ENCODE measurements around the gene CCSER1. TPM values are rescaled to one million over a fixed set of nuclear protein-coding genes. Genes with fewer than 3 reads are reported as not detected.

CCSER1 gene
- total RNA-seq, 1 experiment from 2014 or later, result 4.1 TPM

DNA sequence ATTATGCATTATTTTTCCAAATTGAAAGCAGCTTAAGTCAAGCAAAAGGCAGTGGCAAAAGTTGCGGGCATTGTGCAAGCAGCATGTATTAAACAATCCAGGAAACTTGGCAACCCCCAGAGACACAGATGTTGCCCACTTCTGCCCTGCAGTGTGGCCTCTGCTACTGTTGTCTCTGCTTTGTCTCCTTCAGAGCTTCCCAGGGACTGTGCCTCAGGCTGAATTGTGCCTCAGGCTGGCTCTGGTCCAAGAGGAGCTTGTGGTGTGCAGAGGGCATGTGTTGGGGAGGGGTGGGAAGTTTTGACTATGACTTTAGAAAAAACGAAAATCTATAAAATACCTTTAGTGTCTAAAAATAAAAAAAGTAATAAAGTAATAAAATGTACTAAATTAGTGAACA, 201.4 kb downstream of the CCSER1 start:
- intact Hi-C loops (cut with micrococcal nuclease; ENCODE audit: unreplicated experiment), result no loop called here
- ChIA-PET POLR2A (no interaction called here), CTCF (no interaction called here)
- Mint-ChIP-seq H3K4me3 (ENCODE audit: unreplicated experiment) (no peak overlapping the region), H3K9me3 (ENCODE audit: unreplicated experiment) (no peaks in the 10 kb centered on the region), H3K27ac (ENCODE audit: unreplicated experiment) (no peak overlapping the region), H3K27me3 (ENCODE audit: insufficient read depth, unreplicated experiment) (no peaks in the 10 kb centered on the region), H3K4me1 (ENCODE audit: low read depth, unreplicated experiment) (no peaks in the 10 kb centered on the region), H3K36me3 (ENCODE audit: insufficient read depth, unreplicated experiment) (no peaks in the 10 kb centered on the region)
- Histone ChIP-seq H3K4me1 (no peaks in the 10 kb centered on the region), H3K36me3 (ENCODE audit: control insufficient read depth, insufficient read depth, low read length) (no peaks in the 10 kb centered on the region), H3K4me3 (ENCODE audit: low read depth, low read length) (no peak overlapping the region), H3K9me3 (no peaks in the 10 kb centered on the region), H3K27me3 (replicated peaks; ENCODE audit: control insufficient read depth, insufficient read depth, low read length) (no peaks in the 10 kb centered on the region)
- no peak for DNase-seq
- BruUV-seq (replicated peaks), result no TSS peak
- TF ChIP-seq, protein P1, sequence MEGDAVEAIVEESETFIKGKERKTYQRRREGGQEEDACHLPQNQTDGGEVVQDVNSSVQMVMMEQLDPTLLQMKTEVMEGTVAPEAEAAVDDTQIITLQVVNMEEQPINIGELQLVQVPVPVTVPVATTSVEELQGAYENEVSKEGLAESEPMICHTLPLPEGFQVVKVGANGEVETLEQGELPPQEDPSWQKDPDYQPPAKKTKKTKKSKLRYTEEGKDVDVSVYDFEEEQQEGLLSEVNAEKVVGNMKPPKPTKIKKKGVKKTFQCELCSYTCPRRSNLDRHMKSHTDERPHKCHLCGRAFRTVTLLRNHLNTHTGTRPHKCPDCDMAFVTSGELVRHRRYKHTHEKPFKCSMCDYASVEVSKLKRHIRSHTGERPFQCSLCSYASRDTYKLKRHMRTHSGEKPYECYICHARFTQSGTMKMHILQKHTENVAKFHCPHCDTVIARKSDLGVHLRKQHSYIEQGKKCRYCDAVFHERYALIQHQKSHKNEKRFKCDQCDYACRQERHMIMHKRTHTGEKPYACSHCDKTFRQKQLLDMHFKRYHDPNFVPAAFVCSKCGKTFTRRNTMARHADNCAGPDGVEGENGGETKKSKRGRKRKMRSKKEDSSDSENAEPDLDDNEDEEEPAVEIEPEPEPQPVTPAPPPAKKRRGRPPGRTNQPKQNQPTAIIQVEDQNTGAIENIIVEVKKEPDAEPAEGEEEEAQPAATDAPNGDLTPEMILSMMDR (IDR thresholded peaks at IDR 0.05; ENCODE audit: insufficient read depth in 1 of 2, low read depth in 1 of 2, low read length in 1 of 2, severe bottlenecking in 1 of 2, unreplicated experiment in 1 of 2), result no peak

- DNase-seq, result no peak
- Mint-ChIP-seq H3K27me3 (ENCODE audit: insufficient read depth, unreplicated experiment) (no peaks in the 10 kb centered on the region), H3K9me3 (ENCODE audit: unreplicated experiment) (no peaks in the 10 kb centered on the region), H3K4me3 (ENCODE audit: unreplicated experiment) (no peak overlapping the region), H3K4me1 (ENCODE audit: low read depth, unreplicated experiment) (no peaks in the 10 kb centered on the region), H3K36me3 (ENCODE audit: insufficient read depth, unreplicated experiment) (no peaks in the 10 kb centered on the region), H3K27ac (ENCODE audit: unreplicated experiment) (no peak overlapping the region)
- H3K4me3 ChIP-seq (ENCODE audit: low read depth, low read length), result no peak overlapping the region
- no peaks in the 10 kb centered on the region for H3K9me3 ChIP-seq
- H3K4me1 ChIP-seq, result no peaks in the 10 kb centered on the region
- no TSS peak for BruUV-seq (replicated peaks)
- no peaks in the 10 kb centered on the region for H3K36me3 ChIP-seq (ENCODE audit: control insufficient read depth, insufficient read depth, low read length)
- POLR2A ChIA-PET, result no interaction called here
- TF ChIP-seq, protein P1 (IDR thresholded peaks at IDR 0.05; ENCODE audit: insufficient read depth in 1 of 2, low read depth in 1 of 2, low read length in 1 of 2, severe bottlenecking in 1 of 2, unreplicated experiment in 1 of 2), result no peak
- CTCF ChIA-PET, result no interaction called here
- intact Hi-C loops (cut with micrococcal nuclease; ENCODE audit: unreplicated experiment), result no loop called here
- no peaks in the 10 kb centered on the region for H3K27me3 ChIP-seq (replicated peaks; ENCODE audit: control insufficient read depth, insufficient read depth, low read length)
These were observed 203.4 kb downstream of the CCSER1 start for GRCh38 chr4:90330546-90330945.

- intact Hi-C loops (cut with micrococcal nuclease; ENCODE audit: unreplicated experiment), result no loop called here
- Histone ChIP-seq H3K4me1 (no peaks in the 10 kb centered on the region), H3K27me3 (replicated peaks; ENCODE audit: control insufficient read depth, insufficient read depth, low read length) (no peaks in the 10 kb centered on the region), H3K4me3 (ENCODE audit: low read depth, low read length) (no peak overlapping the region), H3K36me3 (ENCODE audit: control insufficient read depth, insufficient read depth, low read length) (no peaks in the 10 kb centered on the region), H3K9me3 (no peaks in the 10 kb centered on the region)
- ChIA-PET CTCF (no interaction called here), POLR2A (no interaction called here)
- TF ChIP-seq, protein P1 (IDR thresholded peaks at IDR 0.05; ENCODE audit: insufficient read depth in 1 of 2, low read depth in 1 of 2, low read length in 1 of 2, severe bottlenecking in 1 of 2, unreplicated experiment in 1 of 2), result no peak
- no peaks in the 10 kb centered on the region for H3K27me3 Mint-ChIP-seq (ENCODE audit: insufficient read depth, unreplicated experiment)
- DNase-seq, result no peak
- no peaks in the 10 kb centered on the region for H3K9me3 Mint-ChIP-seq (ENCODE audit: unreplicated experiment)
- H3K27ac Mint-ChIP-seq (ENCODE audit: unreplicated experiment), result no peak overlapping the region
- no peaks in the 10 kb centered on the region for H3K4me1 Mint-ChIP-seq (ENCODE audit: low read depth, unreplicated experiment)
- no peak overlapping the region for H3K4me3 Mint-ChIP-seq (ENCODE audit: unreplicated experiment)
- no TSS peak for BruUV-seq (replicated peaks)
- H3K36me3 Mint-ChIP-seq (ENCODE audit: insufficient read depth, unreplicated experiment), result no peaks in the 10 kb centered on the region
These were observed 218.5 kb downstream of the CCSER1 start for GRCh38 chr4:90345549-90346215.

All from Caco-2 (cell line).